Heart right ventricle (tissue), 16 donors: ENCODE data around the gene LRRC15. TPM values are rescaled to one million over a fixed set of nuclear protein-coding genes. Genes with fewer than 3 reads are reported as not detected.

Experiments used
- ATAC-seq, 8 donors: fragments of 200-7000 bp; cut with Tn5 transposase; one replicate each; pipeline ENCODE4 v1.9.1; 2020; ENCODE audit warnings: mild to moderate bottlenecking in 8 of 8, moderate library complexity in 8 of 8, moderate number of reproducible peaks in 1 of 8
- DNase-seq, 2 donors: peaks; one replicate each; pipeline ENCODE4 v3.0.0-alpha.2; 2020
- H3K27ac ChIP-seq, 10 donors: fragments of 200-600 bp; sonication (generic) in 2 of 10; one replicate each; pipeline versions ENCODE4 v1.5.0 to v1.8.0; 2020 to 2022; ENCODE audit warnings: mild to moderate bottlenecking in 3 of 10
- H3K27me3 ChIP-seq, 7 donors: fragments of 200-600 bp; one replicate each; pipeline ENCODE4 v1.8.0; 2021 to 2022; ENCODE audit warnings: mild to moderate bottlenecking in 2 of 7
- H3K36me3 ChIP-seq, 9 donors: fragments of 200-600 bp; sonication (generic) in 1 of 9; one replicate each; pipeline versions ENCODE4 v1.5.0 to v1.8.0; 2020 to 2022; ENCODE audit warnings: mild to moderate bottlenecking in 2 of 9
- H3K4me1 ChIP-seq, 9 donors: fragments of 200-600 bp; sonication (generic) in 1 of 9; one replicate each; pipeline versions ENCODE4 v1.5.0 to v1.8.0; 2020 to 2022; ENCODE audit warnings: mild to moderate bottlenecking in 4 of 9
- H3K4me3 ChIP-seq, 10 donors: fragments of 200-600 bp; sonication (generic) in 2 of 10; one replicate each; pipeline versions ENCODE4 v1.5.0 to v1.8.0; 2020 to 2022; ENCODE audit warnings: mild to moderate bottlenecking in 7 of 10, moderate library complexity in 2 of 10
- H3K9me3 ChIP-seq, 11 donors: fragments of 200-600 bp in 10 of 11; sonication (generic) in 2 of 11; one replicate each; pipeline versions ENCODE4 v1.5.0 to v1.8.0; 2013 to 2022; ENCODE audit warnings: mild to moderate bottlenecking in 2 of 11, control low read depth in 1 of 11, moderate library complexity in 1 of 11
- WGBS, 2 donors: extraction: QIAGEN DNeasy Blood & Tissue Kit; methylation state at CpG; one replicate each; pipeline ENCODE4 v1.1.7; 2013; ENCODE audit warnings: inconsistent platforms in 1 of 2; 5-methylcytosine and 5-hydroxymethylcytosine counted together
- intact Hi-C, 10 donors: fragments of 100-400 bp; cut with DNase I; formaldehyde crosslinking; loops; one replicate each; pipeline versions ENCODE4 v1.11.1 to v1.14.2; 2022
- polyA plus RNA-seq, 2 donors: library from polyadenylated mRNA; stranded (reverse); fragments of 200-250 nt; gene quantifications; one replicate each; pipeline ENCODE4 v1.2.3, GENCODE V29; 2013
- total RNA-seq, 10 donors: library from RNA; stranded (reverse); fragmentation: NEBNext Ultra II Directional in 3 of 10; extraction: Animal tissue kit (Norgen Biotek cat#: 25700) in 3 of 10; gene quantifications; one replicate each; pipeline versions ENCODE4 v1.2.1 to v1.2.4, GENCODE V29; 2021 to 2023
- TF ChIP-seq, protein P1 (sequence below), 9 donors: fragments of 200-600 bp; sonication (generic) in 2 of 9; IDR thresholded peaks; one replicate each; pipeline versions ENCODE4 v1.5.0 to v1.8.0; 2021 to 2022; ENCODE audit warnings: antibody characterized with exemption in 9 of 9, mild to moderate bottlenecking in 5 of 9, moderate library complexity in 1 of 9
- donor health status: Arrhythmogenic right ventricular cardiomyopathy.
- donor health status: ischemic (EF 13 %, LVEDD 7.1; RV severe dilation, severe dysfunction).
- donor health status: healthy with polysubstance abuse.
- donor health status: DM: no; HTN: yes; CAD: no.
- donor health status: DM: no; HTN: no; CAD: no.
- donor health status: ischemic (EF 25% LVEDD 6.9; RV normal size, moderate dysfunction).
- donor health status: ischemic (EF 25% LVEDD 5.7; RV mildly dilated, moderate dysfunction).
- donor health status: healthy.
- donor health status: DM: yes; HTN: yes; CAD: no.
- donor health status: Ischemic cardiomyopathy.
- donor health status: ischemic (EF 35%, LVEDD 5.7; RV mildly dilated, moderate dysfunction).
- donor health status: nonischemic (EF 11% LVEDD 7.7; RV severe dilation, severe dysfunction).
- donor health status: DM: yes; HTN: yes; CAD: no.
- donor health status: PGD.
- donor health status: ischemic (EF 29% LVEDD 5.4; RV normal size, mild dysfunction).
- donor health status: nonischemic (EF 23%, LVEDD 6.1; RV moderate dilation, normal function).

LRRC15 gene
- total and polyA plus RNA-seq, 12 donors = 0.05 to 0.81 (median 0.21) TPM; not detected in 1

DNA sequence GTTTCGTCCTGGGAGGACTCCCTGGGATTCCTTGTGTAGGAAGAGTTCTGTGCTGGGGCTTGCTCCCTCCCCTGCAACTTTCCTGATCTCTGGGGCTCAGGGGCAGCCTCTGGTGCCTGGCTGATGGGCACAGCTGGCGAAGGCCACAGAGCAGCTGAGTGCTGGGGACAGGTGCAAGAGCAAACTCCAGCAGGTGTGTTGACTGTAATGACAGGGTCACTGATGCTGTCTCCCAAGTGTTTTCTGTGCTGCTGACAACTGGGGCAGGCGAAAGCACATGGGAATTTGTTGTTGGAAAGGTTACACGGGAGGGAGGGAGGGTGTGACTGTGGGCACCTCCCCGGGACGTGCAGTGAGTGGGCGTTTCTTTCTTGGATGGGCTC is 40.0 kb downstream of the LRRC15 start:
- TF ChIP-seq, protein P1, sequence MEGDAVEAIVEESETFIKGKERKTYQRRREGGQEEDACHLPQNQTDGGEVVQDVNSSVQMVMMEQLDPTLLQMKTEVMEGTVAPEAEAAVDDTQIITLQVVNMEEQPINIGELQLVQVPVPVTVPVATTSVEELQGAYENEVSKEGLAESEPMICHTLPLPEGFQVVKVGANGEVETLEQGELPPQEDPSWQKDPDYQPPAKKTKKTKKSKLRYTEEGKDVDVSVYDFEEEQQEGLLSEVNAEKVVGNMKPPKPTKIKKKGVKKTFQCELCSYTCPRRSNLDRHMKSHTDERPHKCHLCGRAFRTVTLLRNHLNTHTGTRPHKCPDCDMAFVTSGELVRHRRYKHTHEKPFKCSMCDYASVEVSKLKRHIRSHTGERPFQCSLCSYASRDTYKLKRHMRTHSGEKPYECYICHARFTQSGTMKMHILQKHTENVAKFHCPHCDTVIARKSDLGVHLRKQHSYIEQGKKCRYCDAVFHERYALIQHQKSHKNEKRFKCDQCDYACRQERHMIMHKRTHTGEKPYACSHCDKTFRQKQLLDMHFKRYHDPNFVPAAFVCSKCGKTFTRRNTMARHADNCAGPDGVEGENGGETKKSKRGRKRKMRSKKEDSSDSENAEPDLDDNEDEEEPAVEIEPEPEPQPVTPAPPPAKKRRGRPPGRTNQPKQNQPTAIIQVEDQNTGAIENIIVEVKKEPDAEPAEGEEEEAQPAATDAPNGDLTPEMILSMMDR (IDR thresholded peaks at IDR 0.05) = no peak
- DNase-seq (no peak), ATAC-seq (no peak)
- Histone ChIP-seq H3K36me3 (no peaks in the 10 kb centered on the region), H3K9me3 (no peaks in the 10 kb centered on the region), H3K27me3 (peaks cover 0 to 61% (median 43%) of the 10 kb centered on the region in 7 donors), H3K4me1 (peaks cover 0 to 28% (median 12%) of the 10 kb centered on the region in 9 donors), H3K4me3 (no peak overlapping the region), H3K27ac (no peak overlapping the region)
- intact Hi-C loops = no loop called here
- 58 to 63% methylated on average over 7 of the region's 7 CpGs for WGBS, 2 donors

DNA sequence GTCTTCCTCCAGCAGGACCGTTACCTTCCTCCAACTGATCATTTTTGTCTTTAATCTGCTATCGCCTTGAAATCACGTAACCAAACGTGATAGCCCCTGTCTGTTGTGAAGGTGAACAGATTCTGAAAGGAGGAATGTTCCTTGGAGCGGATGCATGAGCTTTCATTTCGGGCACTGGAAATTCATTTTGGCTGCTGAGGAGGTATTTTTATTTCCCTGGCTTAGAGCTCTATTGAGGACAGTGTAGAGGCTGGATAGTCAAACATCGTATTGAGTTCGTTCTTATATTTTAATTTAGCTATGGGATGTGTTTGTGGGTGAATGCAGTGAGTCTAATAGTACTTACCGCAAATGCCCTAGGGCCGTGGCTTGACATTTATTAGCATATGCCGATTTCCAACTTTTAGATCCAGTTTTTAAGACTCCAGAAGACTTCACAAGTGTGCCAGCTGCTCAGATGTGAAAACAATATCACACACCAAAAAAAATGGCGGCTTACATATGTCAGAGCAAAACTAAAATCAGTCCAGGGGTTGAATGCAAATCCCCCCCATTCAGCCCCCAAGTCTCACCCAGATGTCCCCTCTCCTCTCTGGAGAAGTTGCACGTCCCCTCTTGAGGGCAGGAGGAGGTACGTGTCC is 40.5 kb downstream of the LRRC15 start:
- ATAC-seq (no peak), DNase-seq (no peak)
- Histone ChIP-seq H3K27me3 (peaks cover 0 to 61% (median 42%) of the 10 kb centered on the region in 7 donors), H3K4me1 (peaks cover 0 to 28% (median 13%) of the 10 kb centered on the region in 9 donors), H3K4me3 (no peak overlapping the region), H3K36me3 (no peaks in the 10 kb centered on the region), H3K9me3 (no peaks in the 10 kb centered on the region), H3K27ac (no peak overlapping the region)
- WGBS, 2 donors = 70 to 89% methylated on average over 14 of the region's 14 CpGs
- TF ChIP-seq, protein P1 (IDR thresholded peaks at IDR 0.05) = no peak
- intact Hi-C loops = no loop called here

DNA sequence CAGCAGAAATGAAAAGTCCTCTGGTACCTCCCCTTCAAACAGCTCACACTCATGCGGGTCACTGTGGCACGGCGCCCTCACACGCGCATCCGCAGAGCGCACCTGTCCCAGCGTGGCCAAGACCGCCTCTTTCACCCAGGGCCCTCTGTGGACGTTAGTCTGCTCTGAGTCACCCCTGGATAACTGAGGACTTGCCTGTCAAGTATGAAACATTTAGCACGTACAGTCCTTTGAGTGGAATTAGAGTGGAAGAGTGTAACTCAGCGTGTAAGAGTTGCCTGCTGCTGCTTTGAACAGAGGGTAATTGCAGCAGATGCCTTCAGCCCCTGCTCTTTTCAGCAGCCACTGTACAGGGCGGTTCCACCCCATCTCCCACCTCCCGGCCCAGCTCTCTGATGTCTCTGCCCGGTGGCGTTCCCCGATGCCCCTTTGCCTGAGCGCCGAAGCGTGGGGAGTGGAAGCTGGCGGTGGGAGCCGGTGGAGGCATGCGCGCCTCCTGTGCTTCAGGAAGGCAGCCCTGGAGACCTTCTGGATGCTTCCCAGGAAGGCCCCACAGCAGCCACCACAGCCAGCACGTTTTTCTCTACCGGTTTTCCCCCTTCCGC is 41.4 kb downstream of the LRRC15 start:
- no peaks in the 10 kb centered on the region for H3K9me3 ChIP-seq
- TF ChIP-seq, protein P1 (IDR thresholded peaks at IDR 0.05) = no peak
- 73% methylated on average over 27 of the region's 27 CpGs for WGBS, 2 donors
- no peak overlapping the region for H3K4me3 ChIP-seq
- H3K27me3 ChIP-seq = peaks cover 0 to 56% (median 42%) of the 10 kb centered on the region in 7 donors
- H3K36me3 ChIP-seq = no peaks in the 10 kb centered on the region
- H3K4me1 ChIP-seq = peaks cover 0 to 29% (median 7%) of the 10 kb centered on the region in 9 donors
- DNase-seq = no peak
- intact Hi-C loops = no loop called here
- ATAC-seq = no peak
- H3K27ac ChIP-seq = no peak overlapping the region

DNA sequence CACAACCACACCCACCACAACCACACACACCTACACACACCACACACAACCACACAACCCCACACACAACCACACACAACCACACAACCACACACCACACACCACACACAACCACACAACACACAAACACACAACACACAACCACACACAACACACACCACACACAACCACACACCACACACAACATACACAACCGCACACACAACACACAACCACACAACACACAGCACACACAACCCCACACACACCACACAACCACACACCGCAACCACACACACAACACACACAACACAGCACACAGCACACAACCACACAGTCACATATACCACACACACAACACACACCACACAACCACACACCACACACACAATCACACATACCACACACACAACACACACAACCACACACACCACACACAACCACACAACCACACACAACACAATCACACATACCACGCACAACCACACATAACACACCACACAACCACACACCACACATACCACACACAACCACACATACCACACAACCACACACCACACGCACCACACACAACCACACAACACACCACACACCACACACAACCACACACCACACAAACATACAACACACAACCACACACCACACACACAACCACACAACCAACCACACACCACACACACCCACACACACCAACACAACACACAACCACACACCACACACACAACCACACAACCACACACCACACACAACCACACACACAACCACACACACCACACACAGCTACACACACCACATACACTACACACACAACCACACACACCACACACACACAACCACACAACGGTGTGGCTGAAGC is 42.1 kb downstream of the LRRC15 start:
- Histone ChIP-seq H3K27me3 (peaks cover 0 to 53% (median 41%) of the 10 kb centered on the region in 7 donors), H3K36me3 (no peaks in the 10 kb centered on the region), H3K4me1 (peaks cover 0 to 33% (median 6%) of the 10 kb centered on the region in 9 donors), H3K27ac (no peak overlapping the region), H3K9me3 (no peaks in the 10 kb centered on the region), H3K4me3 (no peak overlapping the region)
- ATAC-seq (no peak), DNase-seq (no peak)
- TF ChIP-seq, protein P1 (IDR thresholded peaks at IDR 0.05) = no peak
- intact Hi-C loops = no loop called here
- 95 to 99% methylated on average over 5 of the region's 5 CpGs for WGBS, 2 donors
